NT2/D1 (cell line): ENCODE results near the gene SVOP.

Experiments
- DNase-seq: peaks from one replicate; pipeline ENCODE4 v3.0.0-alpha.2; 2011; ENCODE audit warnings: low read depth, low spot score
- H3K27me3 ChIP-seq: 2 replicates; pipeline ENCODE4 v1.6.0; 2011; ENCODE audit warnings: mild to moderate bottlenecking; ENCODE audit not compliant: insufficient read length, insufficient read depth
- H3K36me3 ChIP-seq: 2 replicates; pipeline ENCODE4 v1.6.1; 2011; ENCODE audit warnings: mild to moderate bottlenecking, low read length, mixed read lengths; ENCODE audit not compliant: insufficient read depth, insufficient read length
- H3K4me1 ChIP-seq: 2 replicates; pipeline ENCODE4 v1.5.1; 2011; ENCODE audit not compliant: insufficient read depth, insufficient read length
- H3K4me3 ChIP-seq: 2 replicates; pipeline ENCODE4 v1.5.1; 2011; ENCODE audit warnings: low read depth; ENCODE audit not compliant: insufficient read length
- H3K9ac ChIP-seq: 2 replicates; pipeline ENCODE4 v1.6.0; 2011; ENCODE audit warnings: low read depth; ENCODE audit not compliant: insufficient read length
- H3K9me3 ChIP-seq: 2 replicates; pipeline ENCODE4 v1.5.1; 2011; ENCODE audit warnings: mild to moderate bottlenecking, low read length; ENCODE audit not compliant: insufficient read depth
- SUZ12 ChIP-seq: IDR thresholded peaks from 2 replicates; pipeline ENCODE4 v1.6.1; 2011; ENCODE audit not compliant: insufficient read length, insufficient read depth; ENCODE audit errors: extremely low read depth
- YY1 ChIP-seq: IDR thresholded peaks from 2 replicates; pipeline ENCODE4 v1.6.1; 2011; ENCODE audit not compliant: insufficient read length, insufficient read depth
- ZNF274 ChIP-seq: IDR thresholded peaks from 2 replicates; pipeline ENCODE4 v1.6.1; 2011; ENCODE audit warnings: mild to moderate bottlenecking, low read depth, low read length

The SVOP gene

GRCh38 chr12:109020146-109020795 is 597 bp downstream of the SVOP start:
- H3K36me3 ChIP-seq, result no peaks in the 10 kb centered on the region
- DNase-seq, result no peak
- no peak overlapping the region for H3K9ac ChIP-seq
- no peaks in the 10 kb centered on the region for H3K9me3 ChIP-seq
- H3K4me3 ChIP-seq, result no peak overlapping the region
- no peaks in the 10 kb centered on the region for H3K4me1 ChIP-seq
- peaks cover 9% of the 10 kb centered on the region for H3K27me3 ChIP-seq
- TF ChIP-seq YY1, result no peak
- no peak for TF ChIP-seq ZNF274
- TF ChIP-seq SUZ12, result no peak

- Histone ChIP-seq H3K27me3 (peaks cover 9% of the 10 kb centered on the region), H3K4me1 (no peaks in the 10 kb centered on the region), H3K36me3 (no peaks in the 10 kb centered on the region), H3K4me3 (no peak overlapping the region), H3K9ac (no peak overlapping the region), H3K9me3 (no peaks in the 10 kb centered on the region)
- no peak for DNase-seq
- TF ChIP-seq YY1, result no peak
- no peak for TF ChIP-seq SUZ12
- no peak for TF ChIP-seq ZNF274
These were observed 2.6 kb downstream of the SVOP start for GRCh38 chr12:109018296-109018695.

DNA sequence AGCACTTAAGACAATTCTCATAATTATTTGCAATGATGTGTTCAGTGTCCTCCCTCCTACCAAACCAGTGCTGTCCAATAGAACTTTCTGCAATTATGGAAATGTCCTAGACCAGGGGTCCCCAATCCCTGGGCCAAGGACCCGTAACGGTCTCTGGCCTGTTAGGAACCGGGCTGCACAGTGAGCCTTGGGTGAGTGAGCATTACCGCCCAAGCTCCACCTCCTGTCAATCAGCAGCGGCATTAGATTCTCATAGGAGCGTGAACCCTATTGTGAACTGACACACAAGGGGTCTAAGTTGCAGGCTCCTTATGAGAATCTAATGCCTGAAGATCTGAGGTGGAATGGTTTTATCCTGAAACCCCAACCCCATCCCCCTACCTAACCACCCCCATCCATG is 3.9 kb downstream of the SVOP start:
- H3K4me1 ChIP-seq, result no peaks in the 10 kb centered on the region
- TF ChIP-seq YY1 (no peak), SUZ12 (no peak), ZNF274 (no peak)
- H3K4me3 ChIP-seq, result no peak overlapping the region
- H3K36me3 ChIP-seq, result no peaks in the 10 kb centered on the region
- H3K9me3 ChIP-seq, result no peaks in the 10 kb centered on the region
- DNase-seq, result no peak
- H3K27me3 ChIP-seq, result peaks cover 9% of the 10 kb centered on the region
- H3K9ac ChIP-seq, result no peak overlapping the region

GRCh38 chr12:109016016-109016415 is 4.9 kb downstream of the SVOP start:
- H3K27me3 ChIP-seq, result peaks cover 5% of the 10 kb centered on the region
- TF ChIP-seq ZNF274 (no peak), SUZ12 (no peak), YY1 (no peak)
- no peaks in the 10 kb centered on the region for H3K36me3 ChIP-seq

GRCh38 chr12:109014984-109015765 is 5.7 kb downstream of the SVOP start:
- Histone ChIP-seq H3K9me3 (no peaks in the 10 kb centered on the region), H3K4me3 (no peak overlapping the region), H3K27me3 (peaks cover 2% of the 10 kb centered on the region), H3K4me1 (peaks cover 3% of the 10 kb centered on the region), H3K9ac (no peak overlapping the region), H3K36me3 (no peaks in the 10 kb centered on the region)
- no peak for TF ChIP-seq SUZ12
- TF ChIP-seq YY1, result no peak
- DNase-seq, result no peak

More at GRCh38 chr12:109016016-109016415, 4.9 kb downstream of the SVOP start:
- H3K9ac ChIP-seq, result no peak overlapping the region
- no peak for DNase-seq
- H3K4me3 ChIP-seq, result no peak overlapping the region
- peaks cover 3% of the 10 kb centered on the region for H3K4me1 ChIP-seq
- H3K9me3 ChIP-seq, result no peaks in the 10 kb centered on the region

DNA sequence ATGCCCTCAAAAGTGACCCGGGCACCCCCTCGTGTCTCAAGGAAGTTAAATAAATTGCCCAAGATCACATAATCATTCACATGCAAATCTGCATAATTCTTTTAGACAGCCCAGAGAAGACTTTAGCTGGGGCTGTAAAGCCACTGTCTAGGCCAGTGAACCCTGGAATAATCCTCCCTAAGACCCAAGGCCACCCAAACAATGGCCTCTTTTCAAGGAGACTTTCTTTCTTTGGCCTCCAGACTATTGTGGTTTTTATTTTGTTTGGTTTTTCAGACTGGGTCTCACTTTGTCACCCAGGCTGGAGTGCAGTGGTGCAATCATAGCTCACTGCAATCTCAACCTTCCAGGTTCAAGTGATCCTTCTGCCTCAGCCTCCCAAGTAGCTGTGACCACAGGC is 10.6 kb downstream of the SVOP start:
- no peak overlapping the region for H3K4me3 ChIP-seq
- TF ChIP-seq SUZ12 (no peak), YY1 (no peak), ZNF274 (no peak)
- H3K36me3 ChIP-seq, result no peaks in the 10 kb centered on the region
- no peak for DNase-seq
- H3K27me3 ChIP-seq, result no peaks in the 10 kb centered on the region
- H3K9me3 ChIP-seq, result no peaks in the 10 kb centered on the region
- H3K9ac ChIP-seq, result no peak overlapping the region
- H3K4me1 ChIP-seq, result peaks cover 3% of the 10 kb centered on the region

DNA sequence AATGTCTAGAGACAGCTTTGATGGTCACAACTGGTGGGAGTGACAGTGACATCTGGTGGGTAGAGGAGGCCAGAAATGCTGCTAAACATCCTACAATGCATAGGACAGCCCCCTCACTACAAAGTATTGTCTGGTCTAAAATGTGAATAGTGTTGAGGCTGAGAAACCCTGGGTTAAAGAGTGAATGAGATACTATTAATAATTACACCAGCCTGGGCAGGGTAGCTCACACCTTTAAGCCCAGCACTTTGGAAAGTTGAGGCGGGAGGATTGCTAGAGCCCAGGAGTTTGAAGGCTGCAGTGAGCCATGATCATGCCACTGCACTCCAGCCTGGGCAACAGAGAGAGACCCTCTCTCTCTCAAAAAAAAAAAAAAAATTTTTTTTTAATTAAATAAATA is 11.1 kb downstream of the SVOP start:
- no peak for DNase-seq
- H3K36me3 ChIP-seq, result no peaks in the 10 kb centered on the region
- H3K4me3 ChIP-seq, result no peak overlapping the region
- no peaks in the 10 kb centered on the region for H3K27me3 ChIP-seq
- H3K9ac ChIP-seq, result no peak overlapping the region
- TF ChIP-seq SUZ12, result no peak
- no peak for TF ChIP-seq YY1
- H3K4me1 ChIP-seq, result peaks cover 3% of the 10 kb centered on the region
- H3K9me3 ChIP-seq, result no peaks in the 10 kb centered on the region
